RWPE2 (cell line): ENCODE results near the gene KIAA1328.

Source experiments
- ATAC-seq: fragments of 200-7000 bp; cut with Tn5 transposase; 3 replicates; pipeline ENCODE4 v1.9.1; 2021; ENCODE audit warnings: low read depth
- DNase-seq: peaks from one replicate; pipeline ENCODE4 v3.0.0-alpha.2; 2020; ENCODE audit warnings: low spot score
- H3K27ac ChIP-seq: fragments of 450-650 bp; 2 replicates; pipeline ENCODE4 v1.5.1; 2017; ENCODE audit warnings: mild to moderate bottlenecking; ENCODE audit not compliant: poor library complexity, severe bottlenecking
- H3K27me3 ChIP-seq: fragments of 250-450 bp; sonication (Bioruptor Pico); 2 replicates; pipeline ENCODE4 v1.5.1; 2021; ENCODE audit warnings: mild to moderate bottlenecking, moderate library complexity; ENCODE audit not compliant: insufficient read depth, poor library complexity, severe bottlenecking
- H3K36me3 ChIP-seq: fragments of 250-450 bp; sonication (Bioruptor Pico); 2 replicates; pipeline ENCODE4 v1.5.1; 2020; ENCODE audit warnings: low read depth, mild to moderate bottlenecking, moderate library complexity
- H3K4me1 ChIP-seq: fragments of 250-450 bp; sonication (Bioruptor Pico); 2 replicates; pipeline ENCODE4 v1.5.1; 2021; ENCODE audit warnings: mild to moderate bottlenecking, moderate library complexity; ENCODE audit not compliant: insufficient read depth, poor library complexity, severe bottlenecking
- H3K4me3 ChIP-seq: fragments of 250-450 bp; sonication (Bioruptor Pico); 2 replicates; pipeline ENCODE4 v1.5.1; 2021; ENCODE audit warnings: mild to moderate bottlenecking, moderate library complexity; ENCODE audit not compliant: severe bottlenecking
- H3K9me3 ChIP-seq: fragments of 250-450 bp; sonication (Bioruptor Pico); 2 replicates; pipeline ENCODE4 v1.5.1; 2021; ENCODE audit warnings: mild to moderate bottlenecking, moderate library complexity; ENCODE audit not compliant: severe bottlenecking
- CTCF ChIP-seq: fragments of 450-650 bp; IDR thresholded peaks from one replicate; pipeline ENCODE4 v1.5.1; 2017; ENCODE audit warnings: mild to moderate bottlenecking, moderate library complexity; ENCODE audit not compliant: poor library complexity, severe bottlenecking

Gene KIAA1328

DNA sequence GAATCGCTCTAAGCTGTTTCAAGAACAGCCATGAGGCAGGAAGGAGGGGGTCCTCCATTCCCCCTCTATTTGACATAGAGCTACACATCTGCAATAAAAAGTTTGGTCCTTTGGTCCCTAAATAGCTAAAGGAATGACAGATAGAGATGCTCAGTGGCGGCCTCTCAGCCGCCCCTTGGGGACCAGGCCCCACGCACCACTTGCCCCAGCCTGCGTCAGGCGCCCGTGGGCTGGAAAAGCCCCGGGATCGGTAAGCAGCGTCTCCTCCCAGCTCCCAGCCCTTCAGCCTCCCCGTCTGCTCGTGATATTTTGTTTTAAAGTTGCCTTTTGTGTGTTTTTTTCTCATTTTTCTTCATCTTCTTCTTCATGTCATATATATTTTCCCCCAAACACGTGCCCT, 415.7 kb downstream of the KIAA1328 start:
- Histone ChIP-seq H3K36me3 (no peaks in the 10 kb centered on the region), H3K9me3 (no peaks in the 10 kb centered on the region)
- no peak for ATAC-seq

GRCh38 chr18:37246779-37247340, 417.9 kb downstream of the KIAA1328 start:
- DNase-seq (no peak), ATAC-seq (no peak)
- no peak for TF ChIP-seq CTCF
- Histone ChIP-seq H3K27me3 (no peaks in the 10 kb centered on the region), H3K36me3 (no peaks in the 10 kb centered on the region), H3K4me3 (no peak overlapping the region), H3K9me3 (no peaks in the 10 kb centered on the region), H3K27ac (no peak overlapping the region), H3K4me1 (no peaks in the 10 kb centered on the region)

More for the DNA sequence above, 415.7 kb downstream of the KIAA1328 start:
- H3K4me3 ChIP-seq: no peak overlapping the region
- H3K27me3 ChIP-seq: no peaks in the 10 kb centered on the region
- no peak for DNase-seq
- H3K4me1 ChIP-seq: no peaks in the 10 kb centered on the region
- TF ChIP-seq CTCF: no peak
- H3K27ac ChIP-seq: no peak overlapping the region

DNA sequence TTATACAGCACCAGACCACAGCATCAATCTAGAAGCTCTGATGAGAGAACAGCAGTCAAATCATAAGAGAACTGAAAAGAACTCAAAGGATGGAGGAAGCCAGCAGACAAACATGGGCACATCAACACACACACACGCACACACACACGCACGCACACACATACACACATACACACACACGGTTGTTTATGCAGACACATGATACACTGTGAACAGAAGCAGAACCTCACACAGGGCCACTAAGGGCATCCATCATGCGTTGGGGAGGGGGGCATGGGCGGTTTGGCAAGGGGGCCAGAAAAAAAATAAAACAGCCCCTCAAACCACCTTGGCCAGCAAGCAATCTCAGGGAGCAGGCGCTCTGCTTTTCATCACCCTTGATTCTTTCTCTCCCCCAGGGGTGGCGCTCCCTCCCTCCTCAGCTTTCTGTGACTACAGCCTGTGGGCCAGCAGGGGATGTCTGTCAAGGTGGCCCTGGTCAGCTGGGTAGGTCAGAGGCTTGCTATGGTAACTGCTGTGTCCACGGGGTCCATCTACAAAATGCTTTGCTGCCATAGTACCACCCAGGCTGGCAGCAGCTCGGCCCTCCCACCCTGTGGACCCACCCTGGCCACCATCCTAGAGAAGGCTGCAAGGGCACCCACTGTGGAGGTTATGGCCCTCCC, 418.7 kb downstream of the KIAA1328 start:
- Histone ChIP-seq H3K4me3 (no peak overlapping the region), H3K36me3 (no peaks in the 10 kb centered on the region), H3K4me1 (no peaks in the 10 kb centered on the region), H3K9me3 (no peaks in the 10 kb centered on the region), H3K27ac (no peak overlapping the region), H3K27me3 (no peaks in the 10 kb centered on the region)
- no peak for DNase-seq
- no peak for TF ChIP-seq CTCF
- no peak for ATAC-seq

DNA sequence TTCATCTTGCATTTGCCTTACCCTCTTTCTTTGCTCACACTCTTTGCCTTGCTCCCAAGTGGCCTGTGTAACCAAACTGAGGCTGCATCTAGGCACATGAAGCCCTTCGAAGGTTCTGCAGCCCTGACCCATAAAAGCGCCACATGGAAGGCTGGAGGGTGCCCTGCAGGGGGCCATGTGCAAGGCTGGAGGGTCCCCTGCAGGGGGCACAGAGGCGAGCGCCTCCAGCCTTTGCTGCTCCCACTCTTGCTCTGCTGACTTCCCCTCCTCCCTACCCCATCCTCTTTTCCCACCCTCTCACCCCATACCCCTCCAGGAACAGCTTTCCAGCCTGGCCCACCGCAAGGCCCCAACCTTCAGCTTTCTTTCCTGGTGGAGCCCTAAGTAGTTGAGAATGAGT, 419.4 kb downstream of the KIAA1328 start:
- TF ChIP-seq CTCF: no peak
- DNase-seq: no peak
- ATAC-seq: no peak

More for the DNA sequence above, 419.4 kb downstream of the KIAA1328 start:
- Histone ChIP-seq H3K9me3 (no peaks in the 10 kb centered on the region), H3K36me3 (no peaks in the 10 kb centered on the region), H3K27me3 (no peaks in the 10 kb centered on the region), H3K4me3 (no peak overlapping the region), H3K27ac (no peak overlapping the region), H3K4me1 (no peaks in the 10 kb centered on the region)
